ENCODE measurements around the gene CRACDL.

- TF ChIP-seq CTCF (IDR thresholded peaks at IDR 0.05): no peak
- no peak for TF ChIP-seq POLR2A (IDR thresholded peaks at IDR 0.05)
Observed at GRCh38 chr2:98826856-98827255, 109.2 kb downstream of the CRACDL start.
